ENCODE results near the gene CBR1. TPM values are rescaled to one million over a fixed set of nuclear protein-coding genes. Genes with fewer than 3 reads are reported as not detected.

Gene CBR1
- total and polyA plus RNA-seq, 2 of the 13 experiments (the other 11 are each of a cell fraction or from before 2014, with no cell fraction given), result 33.7 to 38.7 TPM

GRCh38 chr21:36069713-36070583 lies at the start of gene CBR1 (continued):
- TF ChIP-seq MYPOP (CRISPR knock-in tag; IDR thresholded peaks at IDR 0.05) (peak; percentile 30; the same call in 1 of the 2 replicates), ZBTB7A (CRISPR knock-in tag; IDR thresholded peaks at IDR 0.05) (peak; percentile 56; the same call in 1 of the 2 replicates), NFE2L2 (IDR thresholded peaks at IDR 0.05; ENCODE audit: low read length) (peak; percentile 61; the same call in 1 of the 2 replicates), ZNF354B (CRISPR knock-in tag; IDR thresholded peaks at IDR 0.05) (no peak), ZNF296 (CRISPR knock-in tag; conservative IDR thresholded peaks at IDR 0.05) (no peak), HNF1B (CRISPR knock-in tag; IDR thresholded peaks at IDR 0.05) (no peak; the same call in 1 of the 2 replicates), RCOR2 (CRISPR knock-in tag; IDR thresholded peaks at IDR 0.05) (no peak), ZSCAN31 (CRISPR knock-in tag; IDR thresholded peaks at IDR 0.05; ENCODE audit: low read depth) (peak; percentile 56), ZNF430 (CRISPR knock-in tag; IDR thresholded peaks at IDR 0.05) (0 out of 2 replicates have a peak, but pooled peaks have one; percentile 43), MXD1 (CRISPR knock-in tag; IDR thresholded peaks at IDR 0.05) (peak; percentile 77; the same call in 1 of the 2 replicates), ZNF800 (CRISPR knock-in tag; IDR thresholded peaks at IDR 0.05) (peak; percentile 76), HIVEP1 (CRISPR knock-in tag; IDR thresholded peaks at IDR 0.05) (peak; percentile 60; the same call in 1 of the 2 replicates)
- TF ChIP-seq, protein P1, sequence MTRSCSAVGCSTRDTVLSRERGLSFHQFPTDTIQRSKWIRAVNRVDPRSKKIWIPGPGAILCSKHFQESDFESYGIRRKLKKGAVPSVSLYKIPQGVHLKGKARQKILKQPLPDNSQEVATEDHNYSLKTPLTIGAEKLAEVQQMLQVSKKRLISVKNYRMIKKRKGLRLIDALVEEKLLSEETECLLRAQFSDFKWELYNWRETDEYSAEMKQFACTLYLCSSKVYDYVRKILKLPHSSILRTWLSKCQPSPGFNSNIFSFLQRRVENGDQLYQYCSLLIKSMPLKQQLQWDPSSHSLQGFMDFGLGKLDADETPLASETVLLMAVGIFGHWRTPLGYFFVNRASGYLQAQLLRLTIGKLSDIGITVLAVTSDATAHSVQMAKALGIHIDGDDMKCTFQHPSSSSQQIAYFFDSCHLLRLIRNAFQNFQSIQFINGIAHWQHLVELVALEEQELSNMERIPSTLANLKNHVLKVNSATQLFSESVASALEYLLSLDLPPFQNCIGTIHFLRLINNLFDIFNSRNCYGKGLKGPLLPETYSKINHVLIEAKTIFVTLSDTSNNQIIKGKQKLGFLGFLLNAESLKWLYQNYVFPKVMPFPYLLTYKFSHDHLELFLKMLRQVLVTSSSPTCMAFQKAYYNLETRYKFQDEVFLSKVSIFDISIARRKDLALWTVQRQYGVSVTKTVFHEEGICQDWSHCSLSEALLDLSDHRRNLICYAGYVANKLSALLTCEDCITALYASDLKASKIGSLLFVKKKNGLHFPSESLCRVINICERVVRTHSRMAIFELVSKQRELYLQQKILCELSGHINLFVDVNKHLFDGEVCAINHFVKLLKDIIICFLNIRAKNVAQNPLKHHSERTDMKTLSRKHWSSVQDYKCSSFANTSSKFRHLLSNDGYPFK (CRISPR knock-in tag; IDR thresholded peaks at IDR 0.05; ENCODE audit: borderline replicate concordance), result peak; percentile 23; the same call in 1 of the 2 replicates
- TF ChIP-seq, protein P2, sequence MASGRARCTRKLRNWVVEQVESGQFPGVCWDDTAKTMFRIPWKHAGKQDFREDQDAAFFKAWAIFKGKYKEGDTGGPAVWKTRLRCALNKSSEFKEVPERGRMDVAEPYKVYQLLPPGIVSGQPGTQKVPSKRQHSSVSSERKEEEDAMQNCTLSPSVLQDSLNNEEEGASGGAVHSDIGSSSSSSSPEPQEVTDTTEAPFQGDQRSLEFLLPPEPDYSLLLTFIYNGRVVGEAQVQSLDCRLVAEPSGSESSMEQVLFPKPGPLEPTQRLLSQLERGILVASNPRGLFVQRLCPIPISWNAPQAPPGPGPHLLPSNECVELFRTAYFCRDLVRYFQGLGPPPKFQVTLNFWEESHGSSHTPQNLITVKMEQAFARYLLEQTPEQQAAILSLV (CRISPR knock-in tag; IDR thresholded peaks at IDR 0.05; ENCODE audit: borderline replicate concordance), result peak; percentile 32; the same call in 1 of the 2 replicates
- TF ChIP-seq, protein P3, sequence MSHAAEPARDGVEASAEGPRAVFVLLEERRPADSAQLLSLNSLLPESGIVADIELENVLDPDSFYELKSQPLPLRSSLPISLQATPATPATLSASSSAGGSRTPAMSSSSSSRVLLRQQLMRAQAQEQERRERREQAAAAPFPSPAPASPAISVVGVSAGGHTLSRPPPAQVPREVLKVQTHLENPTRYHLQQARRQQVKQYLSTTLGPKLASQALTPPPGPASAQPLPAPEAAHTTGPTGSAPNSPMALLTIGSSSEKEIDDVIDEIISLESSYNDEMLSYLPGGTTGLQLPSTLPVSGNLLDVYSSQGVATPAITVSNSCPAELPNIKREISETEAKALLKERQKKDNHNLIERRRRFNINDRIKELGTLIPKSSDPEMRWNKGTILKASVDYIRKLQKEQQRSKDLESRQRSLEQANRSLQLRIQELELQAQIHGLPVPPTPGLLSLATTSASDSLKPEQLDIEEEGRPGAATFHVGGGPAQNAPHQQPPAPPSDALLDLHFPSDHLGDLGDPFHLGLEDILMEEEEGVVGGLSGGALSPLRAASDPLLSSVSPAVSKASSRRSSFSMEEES (CRISPR knock-in tag; IDR thresholded peaks at IDR 0.05), result 0 out of 2 replicates have a peak, but pooled peaks have one; percentile 23
